Fibroblast of skin of right biceps (primary cell): ENCODE measurements around the gene LRRK1.

Experiments
- DNase-seq: peaks from one replicate; pipeline ENCODE4 v3.0.0-alpha.2; 2013

Gene LRRK1

GRCh38 chr15:101102746-101103145, 183.6 kb downstream of the LRRK1 start:
- no peak for DNase-seq

GRCh38 chr15:101103598-101103997, 184.4 kb downstream of the LRRK1 start:
- no peak for DNase-seq

GRCh38 chr15:101104141-101104540, 185.0 kb downstream of the LRRK1 start:
- no peak for DNase-seq

GRCh38 chr15:101105059-101105891, 186.1 kb downstream of the LRRK1 start:
- DNase-seq, result peak; percentile 77

- no peak for DNase-seq
These were observed 187.9 kb downstream of the LRRK1 start for GRCh38 chr15:101107101-101107500.

- DNase-seq, result no peak
These were observed 188.7 kb downstream of the LRRK1 start for GRCh38 chr15:101107625-101108460.

- no peak for DNase-seq
These were observed 189.3 kb downstream of the LRRK1 start for GRCh38 chr15:101108461-101108775.

- no peak for DNase-seq
These were observed 189.6 kb downstream of the LRRK1 start for GRCh38 chr15:101108791-101109190.

GRCh38 chr15:101110681-101111569, 191.8 kb downstream of the LRRK1 start:
- DNase-seq, result no peak

- no peak for DNase-seq
These were observed 192.6 kb downstream of the LRRK1 start for GRCh38 chr15:101111570-101112262.

- DNase-seq, result no peak
These were observed 193.4 kb downstream of the LRRK1 start for GRCh38 chr15:101112336-101113113.

GRCh38 chr15:101113114-101114005, 194.2 kb downstream of the LRRK1 start:
- DNase-seq, result no peak

- no peak for DNase-seq
These were observed 195.0 kb downstream of the LRRK1 start for GRCh38 chr15:101114166-101114565.

- DNase-seq, result no peak
These were observed 195.5 kb downstream of the LRRK1 start for GRCh38 chr15:101114610-101115009.

- DNase-seq, result no peak
These were observed 196.2 kb downstream of the LRRK1 start for GRCh38 chr15:101115393-101115785.

- DNase-seq, result peak; percentile 57
These were observed 196.9 kb downstream of the LRRK1 start for GRCh38 chr15:101115786-101116680.

- DNase-seq, result no peak
These were observed 197.5 kb downstream of the LRRK1 start for GRCh38 chr15:101116681-101116976.

- no peak for DNase-seq
These were observed 199.0 kb downstream of the LRRK1 start for GRCh38 chr15:101118116-101118515.

- no peak for DNase-seq
These were observed 199.5 kb downstream of the LRRK1 start for GRCh38 chr15:101118615-101119014.

- no peak for DNase-seq
These were observed 200.0 kb downstream of the LRRK1 start for GRCh38 chr15:101119181-101119580.
